Stimulated activated naive CD4-positive, alpha-beta T cell treated with Interleukin-2 at 50 U/mL for 16 hours (primary cell): ENCODE measurements around the gene RABGAP1L.
"Not testable (repeated sequence)": the region's sequence is repeated elsewhere in the genome, so short reads cannot be mapped to it uniquely, and the experiment has no call there.

Experiments
- DNase-seq: peaks from one replicate; lab custom pipeline; 2025; lab: John Stamatoyannopoulos, UW

RABGAP1L gene

DNA sequence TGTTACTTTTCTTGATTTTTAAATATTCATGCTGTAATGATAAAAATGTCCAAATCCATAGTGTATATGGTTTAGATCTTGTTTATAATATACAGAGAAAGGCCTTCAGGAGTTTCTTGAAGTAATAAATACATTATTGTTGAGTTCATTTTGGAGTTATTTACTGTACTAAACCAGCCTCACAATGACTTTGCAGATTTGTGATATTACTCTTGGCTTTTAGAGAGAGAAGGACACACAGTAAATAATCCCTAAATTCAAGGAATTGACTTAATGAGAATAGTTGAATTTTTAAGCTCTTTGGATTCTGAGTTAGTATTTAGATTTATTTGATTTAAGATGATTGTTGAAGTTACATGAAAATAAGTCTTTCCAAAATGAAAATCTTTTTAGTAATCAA, 38.9 kb downstream of the RABGAP1L start:
- no peak for DNase-seq

- DNase-seq: no peak
These were observed 41.4 kb downstream of the RABGAP1L start for GRCh38 chr1:174200746-174201145.

- peak; percentile 14 for DNase-seq
These were observed 45.5 kb downstream of the RABGAP1L start for GRCh38 chr1:174204697-174205308.

GRCh38 chr1:174206148-174206836, 47.0 kb downstream of the RABGAP1L start:
- no peak for DNase-seq

- DNase-seq: no peak
These were observed 50.2 kb downstream of the RABGAP1L start for GRCh38 chr1:174209347-174210187.

- no peak for DNase-seq
These were observed 52.2 kb downstream of the RABGAP1L start for GRCh38 chr1:174211486-174211885.

- no peak for DNase-seq
These were observed 56.4 kb downstream of the RABGAP1L start for GRCh38 chr1:174215766-174216165.

DNA sequence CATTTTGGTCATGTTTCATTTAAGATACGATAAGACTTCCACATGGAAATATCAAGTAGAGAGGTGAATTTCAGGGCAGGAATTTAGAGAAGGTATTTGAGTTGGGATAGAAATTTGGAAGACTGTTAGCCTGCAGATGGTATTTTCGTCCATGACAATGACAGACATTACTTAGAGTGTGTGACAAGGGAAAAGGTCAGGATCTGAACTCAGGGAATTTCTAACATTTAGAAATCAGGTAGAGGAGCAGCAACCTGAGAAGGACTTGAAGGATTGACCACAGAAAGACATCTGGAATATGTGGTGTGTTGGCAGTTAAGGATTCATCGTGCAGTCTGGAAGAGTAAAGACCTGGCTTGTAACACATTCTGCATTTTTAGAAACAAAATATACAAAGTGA, 57.9 kb downstream of the RABGAP1L start:
- DNase-seq: no peak

GRCh38 chr1:174217787-174218574, 58.7 kb downstream of the RABGAP1L start:
- DNase-seq: no peak

DNA sequence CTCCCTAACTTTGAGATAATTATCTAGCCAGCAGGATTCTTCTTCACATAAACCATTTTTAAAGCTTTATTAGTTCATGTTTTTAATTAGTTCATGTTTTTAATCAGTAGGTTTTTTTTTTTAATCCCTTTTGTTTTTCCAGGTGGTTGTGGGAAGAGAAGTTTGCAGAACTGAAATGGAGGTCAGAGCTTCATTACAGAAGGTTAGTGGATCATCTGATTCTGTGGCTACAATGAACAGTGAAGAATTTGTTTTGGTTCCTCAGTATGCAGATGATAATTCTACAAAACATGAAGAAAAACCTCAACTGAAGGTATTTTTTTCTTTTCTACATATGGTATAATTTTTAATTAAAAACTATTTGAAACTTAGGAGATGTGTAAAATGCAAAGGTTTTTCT, 59.7 kb downstream of the RABGAP1L start:
- DNase-seq: no peak

- no peak for DNase-seq
These were observed 60.5 kb downstream of the RABGAP1L start for GRCh38 chr1:174219606-174220370.

- no peak for DNase-seq
These were observed 62.4 kb downstream of the RABGAP1L start for GRCh38 chr1:174221681-174222080.

DNA sequence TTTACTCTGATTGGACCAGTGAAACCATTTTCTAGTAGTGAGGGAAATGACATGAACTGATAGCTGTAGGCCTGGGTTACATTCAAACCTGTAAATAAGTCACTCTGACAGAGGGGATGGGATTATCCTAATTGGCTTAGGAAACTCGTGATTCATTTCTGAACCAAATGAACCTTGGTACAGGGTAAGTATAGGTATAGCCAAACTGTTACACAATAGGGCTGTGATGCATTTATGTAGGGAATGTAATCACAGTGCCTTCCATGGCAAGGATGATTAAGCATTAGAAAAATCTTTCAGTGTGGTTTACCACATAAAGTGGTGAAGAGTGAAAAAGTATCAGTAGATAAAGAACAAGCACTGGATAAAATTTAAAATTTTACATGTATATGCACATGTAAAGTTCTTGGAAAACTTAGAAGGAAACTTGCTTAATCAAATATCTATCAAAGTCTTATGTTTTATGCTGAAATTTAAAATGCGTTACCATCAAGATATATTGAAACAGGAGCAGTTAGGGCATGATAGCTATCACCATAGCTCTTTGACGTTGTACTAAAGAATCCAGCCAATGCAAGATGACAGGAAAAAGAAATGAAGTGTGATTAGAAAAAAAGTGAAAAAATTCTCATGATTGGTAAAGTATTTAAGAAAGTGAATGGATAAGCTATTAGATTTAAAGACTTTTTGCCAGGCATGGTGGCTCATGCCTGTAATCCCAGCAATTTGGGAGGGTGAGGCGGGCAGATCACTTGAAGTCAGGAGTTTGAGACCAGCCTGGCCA, 63.0 kb downstream of the RABGAP1L start:
- no peak for DNase-seq

DNA sequence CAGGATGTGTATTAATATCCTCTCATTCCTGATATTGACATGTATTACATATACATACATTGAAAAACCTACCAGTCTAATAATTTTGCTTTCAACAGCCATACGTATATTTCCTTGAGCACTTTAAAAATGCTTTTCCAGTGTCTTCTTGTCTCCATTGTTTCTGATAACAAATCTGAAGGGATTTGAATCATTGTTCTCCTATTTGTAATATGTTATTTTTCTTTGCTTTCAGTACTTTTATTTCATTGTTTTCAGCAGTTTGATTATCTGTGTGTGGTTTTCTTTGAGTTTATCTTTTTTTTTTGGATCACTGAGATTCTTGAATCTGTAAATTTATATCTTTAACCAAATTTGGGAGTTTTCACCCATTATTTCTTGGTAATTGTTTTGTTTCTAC, 65.3 kb downstream of the RABGAP1L start:
- no peak for DNase-seq

DNA sequence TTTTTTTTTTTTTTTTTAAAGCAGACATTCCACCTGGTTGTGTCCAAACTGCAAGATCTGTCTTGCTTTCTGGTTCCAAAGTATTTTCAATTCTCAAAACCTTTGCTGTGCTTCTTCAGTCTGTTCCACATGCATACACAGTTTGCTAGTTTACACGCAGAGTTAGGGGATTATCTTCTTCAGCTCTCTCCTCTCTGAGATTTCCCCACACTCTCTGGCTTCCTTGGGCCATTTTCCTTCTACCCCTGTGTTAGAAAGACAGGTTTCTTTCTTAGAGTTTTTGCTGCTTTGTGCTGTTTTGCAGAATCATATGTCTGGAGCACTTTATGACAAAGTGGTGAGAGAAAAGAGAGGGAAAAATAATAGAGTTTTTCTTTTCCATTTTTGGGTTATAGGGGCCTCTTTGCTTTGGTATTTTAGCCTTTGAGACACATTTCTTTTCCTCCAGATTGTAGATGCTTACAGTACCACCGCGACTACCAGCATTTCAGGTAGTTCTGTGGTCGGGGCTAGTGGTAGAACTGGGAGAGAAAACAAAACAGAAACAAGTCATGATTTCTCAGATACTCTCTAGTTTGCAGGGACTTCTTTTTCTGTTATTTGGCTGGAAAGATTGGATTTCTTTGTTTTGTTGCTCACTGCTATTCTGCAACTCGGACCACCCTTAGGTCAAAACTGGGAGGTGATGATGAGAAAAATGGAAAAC, 66.3 kb downstream of the RABGAP1L start:
- DNase-seq: no peak

- no peak for DNase-seq
These were observed 71.1 kb downstream of the RABGAP1L start for GRCh38 chr1:174230399-174230798.

- DNase-seq: no peak
These were observed 73.4 kb downstream of the RABGAP1L start for GRCh38 chr1:174232761-174233160.

DNA sequence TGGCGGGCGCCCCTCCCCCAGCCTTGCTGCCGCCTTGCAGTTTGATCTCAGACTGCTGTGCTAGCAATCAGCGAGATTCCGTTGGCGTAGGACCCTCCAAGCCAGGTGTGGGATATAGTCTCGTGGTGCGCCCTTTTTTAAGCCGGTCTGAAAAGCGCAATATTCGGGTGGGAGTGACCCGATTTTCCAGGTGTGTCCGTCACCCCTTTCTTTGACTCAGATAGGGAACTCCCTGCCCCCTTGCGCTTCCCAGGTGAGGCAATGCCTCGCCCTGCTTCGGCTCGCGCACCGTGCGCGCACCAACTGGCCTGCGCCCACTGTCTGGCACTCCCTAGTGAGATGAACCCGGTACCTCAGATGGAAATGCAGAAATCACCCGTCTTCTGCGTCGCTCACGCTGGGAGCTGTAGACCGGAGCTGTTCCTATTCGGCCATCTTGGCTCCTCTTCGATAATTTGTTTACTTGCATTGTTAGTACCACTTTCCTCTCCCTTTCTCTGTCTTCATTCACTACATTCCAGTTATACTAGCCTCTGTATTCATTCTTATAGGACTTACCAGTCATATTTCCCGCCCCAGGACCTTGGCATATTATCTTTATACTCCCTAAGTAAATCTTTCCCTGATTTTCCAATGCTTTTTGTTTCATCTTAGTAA, 79.7 kb downstream of the RABGAP1L start:
- DNase-seq: not testable (repeated sequence)

DNA sequence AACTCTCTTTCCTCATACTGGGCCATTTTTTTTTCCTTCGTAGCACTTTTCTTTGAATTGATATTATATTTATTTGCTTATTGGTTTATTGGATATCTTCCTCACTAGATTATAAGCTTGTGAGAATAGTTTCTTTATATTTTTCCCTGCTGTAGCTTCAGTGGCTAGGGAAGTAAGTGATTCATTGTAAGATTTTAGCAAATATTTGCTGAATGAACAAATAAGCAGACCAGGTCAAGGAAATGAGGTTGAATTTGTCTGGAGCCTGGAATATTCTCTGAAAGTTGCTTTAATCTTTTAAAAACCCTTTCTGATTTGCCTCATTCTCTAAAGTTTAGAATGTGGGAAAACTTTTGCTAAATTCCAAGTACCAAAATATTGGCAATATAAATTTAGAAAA, 80.2 kb downstream of the RABGAP1L start:
- DNase-seq: no peak
